ENCODE data around the gene TUBB3.
A peak's percentile ranks its signal among the peaks of the same experiment; 100 is the strongest.
"Not testable (repeated sequence)": the region's sequence is repeated elsewhere in the genome, so short reads cannot be mapped to it uniquely, and the experiment has no call there.

TUBB3 gene

DNA sequence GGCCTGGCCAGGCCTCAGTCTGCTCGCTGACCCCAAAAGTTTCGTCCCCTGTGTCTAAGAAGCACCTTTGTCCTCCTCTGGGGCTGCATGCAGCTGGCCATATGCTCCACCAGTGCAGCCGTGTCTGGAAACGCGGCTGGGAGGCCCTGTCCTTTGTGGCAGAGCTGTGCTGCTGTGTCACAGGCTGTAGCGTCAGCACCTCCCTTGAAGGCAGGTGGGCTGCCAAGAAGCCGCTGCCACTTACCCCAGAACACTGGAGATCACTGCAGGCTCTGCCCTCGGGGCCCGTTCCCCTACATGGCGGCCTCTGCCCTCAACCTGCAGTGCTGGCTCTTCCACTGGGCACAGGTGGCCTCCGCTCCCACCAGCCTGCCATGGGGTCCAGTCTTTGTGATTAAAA, 20.2 kb upstream of the TUBB3 start:
- DNase-seq (ENCODE audit: low read depth in 2 of 2): no peak

DNA sequence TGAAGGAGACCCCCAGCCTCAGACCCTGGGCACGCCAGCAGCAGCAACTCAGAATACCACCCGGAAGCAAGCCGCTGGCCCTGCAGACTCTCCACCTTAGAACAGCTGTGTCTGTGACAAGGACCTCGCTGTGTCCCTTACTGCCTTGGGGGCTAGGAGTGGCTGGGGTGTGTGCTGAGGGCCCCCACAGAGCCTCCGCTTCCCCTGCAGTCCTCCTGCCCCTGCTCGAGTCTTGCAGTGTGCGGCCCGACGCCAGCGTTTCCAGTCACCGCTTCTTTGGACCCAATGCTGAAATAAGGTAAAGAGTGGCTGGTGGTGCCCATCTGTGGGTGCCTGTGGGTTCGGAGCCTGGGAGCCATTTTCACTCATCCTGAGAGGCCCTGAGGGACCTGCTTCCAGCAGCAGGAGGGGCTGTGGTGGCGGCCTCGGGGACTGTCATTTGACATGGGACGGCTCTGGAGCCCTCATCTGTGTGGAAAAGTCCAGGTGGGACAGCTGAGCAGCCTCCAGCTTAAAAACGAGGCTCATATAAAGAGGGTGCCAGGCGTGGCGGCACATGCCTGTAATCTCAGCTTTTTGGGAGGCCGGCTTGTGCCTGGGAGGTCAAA, 19.1 kb upstream of the TUBB3 start:
- no peak for DNase-seq (ENCODE audit: low read depth in 2 of 2)

- no peak for DNase-seq (ENCODE audit: low read depth in 2 of 2)
Observed at GRCh38 chr16:89904606-89905510, 18.3 kb upstream of the TUBB3 start.

DNA sequence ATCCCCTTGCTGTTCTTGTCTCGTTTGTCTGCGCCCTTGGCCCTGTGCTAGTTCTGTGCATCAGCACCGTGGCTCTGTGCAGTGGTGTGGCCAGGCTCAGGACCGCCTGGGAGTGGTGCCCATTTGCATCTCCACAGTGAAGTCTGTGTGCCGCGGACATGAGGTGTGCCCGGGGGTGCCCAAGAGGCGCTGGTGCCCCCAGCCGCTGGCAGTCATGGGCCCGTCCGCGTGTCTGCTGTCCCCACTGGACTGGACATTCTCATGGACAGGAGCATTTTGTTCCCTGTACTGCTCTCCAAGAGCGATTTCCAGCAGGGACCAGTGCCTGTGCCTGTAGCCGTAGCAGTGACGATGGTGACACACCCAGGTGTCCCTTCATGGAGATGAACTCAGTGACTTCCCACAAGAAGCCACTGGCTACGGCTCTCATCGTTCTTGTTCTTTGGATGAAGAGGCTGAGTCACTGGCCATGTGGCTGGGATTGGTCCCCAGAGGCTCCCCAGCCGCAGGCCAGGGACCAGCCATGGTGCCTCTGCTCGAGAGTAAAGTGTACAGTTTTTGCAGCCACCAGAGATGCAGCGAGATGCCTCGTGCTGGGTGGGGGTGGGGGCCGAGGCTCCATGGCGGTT, 17.5 kb upstream of the TUBB3 start:
- DNase-seq (ENCODE audit: low read depth in 2 of 2): no peak

DNA sequence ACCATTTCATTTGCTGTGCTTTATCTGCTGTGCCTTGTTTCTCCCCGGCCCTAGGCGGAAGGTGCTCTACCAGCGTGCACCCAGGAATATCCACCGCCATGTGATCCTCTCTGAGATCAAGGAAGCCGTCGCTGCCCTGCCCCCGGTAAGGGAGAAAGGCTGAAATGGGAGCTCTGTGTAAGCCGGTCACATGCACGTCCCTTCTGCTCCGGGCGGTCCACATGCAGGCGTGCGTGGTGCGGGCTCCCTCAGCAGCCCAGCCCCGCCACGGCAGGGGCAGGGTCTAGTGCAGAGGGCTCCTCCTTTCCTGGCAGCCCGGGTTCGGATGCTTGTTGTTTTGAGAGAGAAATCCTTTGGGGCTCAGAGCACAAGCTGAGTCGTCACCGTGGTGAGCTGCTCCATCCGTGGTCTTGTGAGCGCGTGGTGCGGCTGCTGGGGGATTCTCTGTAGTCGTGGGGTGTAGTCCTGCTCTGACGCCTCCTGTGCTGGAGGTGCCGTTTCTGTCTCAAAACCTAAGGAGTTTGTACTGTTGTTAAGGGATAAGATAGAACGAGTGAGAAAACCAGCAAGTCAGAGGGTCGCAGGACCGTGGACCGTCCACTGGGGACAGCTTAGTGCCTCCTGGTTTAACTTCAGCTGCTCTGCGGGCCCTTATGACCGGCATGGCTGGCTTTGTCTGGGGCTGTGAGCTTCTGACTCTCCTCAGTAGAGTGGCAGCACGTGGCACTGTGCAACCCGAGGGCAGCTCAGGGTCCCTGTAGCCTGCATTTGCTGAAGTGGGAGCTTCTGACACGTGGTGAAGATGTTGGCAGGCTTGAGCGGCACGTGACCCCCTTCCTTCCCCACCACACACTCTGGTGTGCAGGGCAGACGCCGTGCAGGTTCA, 16.8 kb upstream of the TUBB3 start:
- no peak for DNase-seq (ENCODE audit: low read depth in 2 of 2)

GRCh38 chr16:89907055-89907814, 15.9 kb upstream of the TUBB3 start:
- no peak for DNase-seq (ENCODE audit: low read depth in 2 of 2)

DNA sequence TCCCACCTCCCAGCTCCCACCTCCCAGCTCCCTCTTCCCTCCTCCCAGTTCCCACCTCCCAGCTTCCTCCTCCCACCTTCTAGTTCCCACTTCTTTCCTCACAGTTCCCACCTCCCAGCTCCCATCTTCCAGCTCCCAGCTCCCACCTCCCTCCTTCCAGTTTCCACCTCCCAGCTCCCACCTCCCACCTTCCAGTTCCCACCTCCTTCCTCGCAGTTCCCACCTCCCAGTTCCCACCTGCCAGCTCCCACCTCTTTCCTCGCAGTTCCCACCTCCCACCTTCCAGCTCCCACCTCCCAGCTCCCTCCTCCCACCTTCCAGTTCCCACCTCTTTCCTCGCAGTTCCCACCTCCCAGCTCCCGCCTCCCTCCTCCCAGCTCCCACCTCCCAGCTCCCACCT, 14.9 kb upstream of the TUBB3 start:
- DNase-seq (ENCODE audit: low read depth in 2 of 2): no peak

DNA sequence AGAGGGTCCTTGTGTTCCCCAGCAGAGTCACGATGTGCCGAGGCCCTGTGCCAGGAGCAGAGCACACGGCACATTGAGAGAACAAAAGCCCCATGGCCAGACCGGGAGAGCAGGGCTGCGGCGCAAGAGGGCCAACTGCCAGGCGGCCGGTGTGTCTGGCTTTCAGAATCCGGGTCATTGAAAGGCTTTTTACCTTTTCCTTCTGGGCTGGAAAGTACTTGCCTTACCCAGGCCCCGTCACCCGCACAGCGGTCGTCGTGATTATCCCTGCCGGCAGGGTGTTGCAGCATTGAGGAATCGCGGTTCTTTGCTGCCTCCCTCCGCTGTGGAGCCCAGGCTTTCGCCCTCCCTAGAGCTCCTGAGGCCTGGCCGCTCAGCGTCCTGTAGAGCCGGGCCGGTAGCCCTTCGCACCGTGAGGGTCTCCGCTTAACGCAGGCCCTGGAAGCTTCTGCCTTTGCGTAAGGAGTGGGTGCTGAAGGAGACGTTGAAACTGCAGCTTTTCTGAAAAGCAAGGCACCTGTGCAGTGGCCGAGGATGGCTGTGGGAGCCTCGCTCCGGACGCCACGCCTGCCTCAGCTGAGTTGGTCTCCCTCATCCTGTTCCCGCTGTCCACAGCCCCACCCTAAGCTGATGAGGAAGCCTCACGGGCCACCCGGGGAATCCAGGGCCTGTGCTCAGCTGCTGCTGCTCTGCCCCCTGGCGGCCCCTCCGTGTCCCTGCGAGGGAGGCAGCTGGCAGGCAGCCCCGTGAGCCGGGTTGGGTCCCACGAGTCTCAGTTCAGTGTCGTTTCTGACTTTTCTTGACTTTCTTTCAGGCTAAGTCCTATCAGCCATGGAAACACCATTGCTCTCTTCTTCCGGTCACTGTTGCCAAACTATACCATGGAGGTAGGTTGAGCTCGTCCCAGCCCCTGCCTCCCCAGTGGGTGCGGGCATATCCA, 13.1 kb upstream of the TUBB3 start:
- DNase-seq (ENCODE audit: low read depth in 2 of 2): peak; percentile 62 to 65

- no peak for DNase-seq (ENCODE audit: low read depth in 2 of 2)
Observed at GRCh38 chr16:89910717-89911354, 12.3 kb upstream of the TUBB3 start.

GRCh38 chr16:89911375-89911774, 11.8 kb upstream of the TUBB3 start:
- DNase-seq (ENCODE audit: low read depth in 2 of 2): no peak

- DNase-seq (ENCODE audit: low read depth in 2 of 2): no peak
Observed at GRCh38 chr16:89912143-89912542, 11.0 kb upstream of the TUBB3 start.

- no peak for DNase-seq (ENCODE audit: low read depth in 2 of 2)
Observed at GRCh38 chr16:89912627-89913026, 10.5 kb upstream of the TUBB3 start.

- no peak for DNase-seq (ENCODE audit: low read depth in 2 of 2)
Observed at GRCh38 chr16:89913408-89914387, 9.4 kb upstream of the TUBB3 start.

DNA sequence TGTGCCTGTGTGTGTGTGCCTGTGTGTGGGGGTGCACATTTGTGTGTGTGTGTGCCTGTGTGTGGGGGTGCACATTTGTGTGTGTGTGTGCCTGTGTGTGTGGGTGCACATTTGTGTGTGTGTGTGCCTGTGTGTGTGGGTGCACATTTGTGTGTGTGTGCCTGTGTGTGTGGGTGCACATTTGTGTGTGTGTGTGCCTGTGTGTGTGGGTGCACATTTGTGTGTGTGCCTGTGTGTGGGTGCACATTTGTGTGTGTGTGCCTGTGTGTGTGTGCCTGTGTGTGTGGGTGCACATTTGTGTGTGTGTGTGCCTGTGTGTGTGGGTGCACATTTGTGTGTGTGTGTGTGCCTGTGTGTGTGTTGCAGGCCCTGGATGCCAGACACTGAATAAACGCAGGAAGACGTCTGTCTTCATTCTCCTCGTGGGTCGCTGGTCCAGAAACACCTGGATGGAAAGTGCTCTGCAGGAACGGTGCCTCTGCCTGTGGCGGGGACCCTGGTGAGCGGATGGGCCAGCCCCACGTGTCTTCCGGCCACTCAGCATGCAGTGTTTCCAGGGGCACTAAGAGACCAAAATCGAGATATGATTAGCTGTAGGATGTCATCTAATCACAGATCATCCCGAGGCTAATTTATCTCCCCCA, 8.4 kb upstream of the TUBB3 start:
- DNase-seq (ENCODE audit: low read depth in 2 of 2): not testable (repeated sequence)

- DNase-seq (ENCODE audit: low read depth in 2 of 2): no peak
Observed at GRCh38 chr16:89915303-89916232, 7.6 kb upstream of the TUBB3 start.

GRCh38 chr16:89917773-89918452, 5.2 kb upstream of the TUBB3 start:
- DNase-seq (ENCODE audit: low read depth in 2 of 2): peak; percentile 64 to 71

All from stimulated activated CD4-positive, alpha-beta T cell treated with anti-CD3 and anti-CD28 coated beads, Interleukin-4, amount 100 ng/mL, for 48 hours (primary cell).